Spleen (tissue), 11 donors: Measurements from ENCODE around the gene AGTPBP1. TPM values are rescaled to one million over a fixed set of nuclear protein-coding genes. Genes with fewer than 3 reads are reported as not detected.
A peak's percentile ranks its signal among the peaks of the same experiment; 100 is the strongest.

Source experiments
- DNase-seq: peaks from one replicate; pipeline ENCODE4 v3.0.0-alpha.2; 2020
- H3K27ac ChIP-seq, 8 donors: fragments of 200-600 bp; sonication (generic) in 7 of 8; 1 replicate in 4 of 8; 2 replicates in 4 of 8; pipeline versions ENCODE4 v1.5.0 to v1.8.0; 2016 to 2021; ENCODE audit warnings: inconsistent platforms in 4 of 8, mild to moderate bottlenecking in 4 of 8, moderate library complexity in 1 of 8
- H3K27me3 ChIP-seq, 7 donors: fragments of 200-600 bp; sonication (generic) in 6 of 7; replicated peaks in 1 of 7; 1 replicate in 4 of 7; 2 replicates in 3 of 7; pipeline versions ENCODE4 v1.5.0 to v1.8.0; 2016 to 2021; ENCODE audit warnings: inconsistent platforms in 3 of 7, mild to moderate bottlenecking in 1 of 7
- H3K36me3 ChIP-seq, 6 donors: fragments of 200-600 bp; sonication (generic) in 5 of 6; 1 replicate in 4 of 6; 2 replicates in 2 of 6; pipeline versions ENCODE4 v1.5.0 to v1.8.0; 2016 to 2021; ENCODE audit warnings: inconsistent platforms in 2 of 6
- H3K4me1 ChIP-seq, 6 donors: fragments of 200-600 bp; sonication (generic) in 5 of 6; 1 replicate in 3 of 6; 2 replicates in 3 of 6; pipeline versions ENCODE4 v1.5.0 to v1.8.0; 2016 to 2021; ENCODE audit warnings: inconsistent platforms in 3 of 6
- H3K4me3 ChIP-seq, 8 donors: fragments of 200-600 bp; sonication (generic) in 7 of 8; 1 replicate in 4 of 8; 2 replicates in 4 of 8; pipeline versions ENCODE4 v1.5.0 to v1.8.0; 2016 to 2021; ENCODE audit warnings: inconsistent platforms in 4 of 8, mild to moderate bottlenecking in 4 of 8, moderate library complexity in 2 of 8
- H3K9me3 ChIP-seq, 8 donors: fragments of 200-600 bp; sonication (generic) in 7 of 8; 1 replicate in 4 of 8; 2 replicates in 4 of 8; pipeline versions ENCODE4 v1.5.0 to v1.8.0; 2016 to 2021; ENCODE audit warnings: inconsistent platforms in 4 of 8
- POLR2A ChIP-seq, 3 donors: fragments of 450-650 bp; IDR thresholded peaks; one replicate each; pipeline ENCODE4 v1.5.1; 2017; ENCODE audit warnings: antibody characterized with exemption in 3 of 3, mild to moderate bottlenecking in 1 of 3
- POLR2AphosphoS5 ChIP-seq, 3 donors: sonication (generic); formaldehyde crosslinking; IDR thresholded peaks; one replicate each; pipeline ENCODE4 v1.5.1; 2017; ENCODE audit warnings: antibody characterized with exemption in 3 of 3
- WGBS, 5 donors: extraction: QIAGEN DNeasy Blood & Tissue Kit in 3 of 5; methylation state at CpG; one replicate each; pipeline versions ENCODE4 v1.1.5 to v1.1.7; 2013 to 2018; 5-methylcytosine and 5-hydroxymethylcytosine counted together
- intact Hi-C: fragments of 100-400 bp; cut with DNase I; formaldehyde crosslinking; loops from one replicate; pipeline ENCODE4 v1.15.0; 2023; ENCODE audit warnings: low total_unique reads
- polyA plus RNA-seq, 3 donors: library from polyadenylated mRNA; stranded (reverse); fragments of 200-250 nt; gene quantifications; one replicate each; pipeline ENCODE4 v1.2.1, GENCODE V29; 2013
- total RNA-seq, 7 donors: library from RNA; depleted of rRNA in 3 of 7; stranded (reverse); fragments of >200 nt in 3 of 7; fragmentation: NEBNext Ultra II Directional in 4 of 7; extraction: Animal tissue kit (Norgen Biotek cat#: 25700) in 4 of 7; gene quantifications; one replicate each; pipeline versions ENCODE4 v1.1.0 to v1.2.1, GENCODE V29; 2016 to 2021
- TF ChIP-seq, protein P1 (sequence below), 11 experiments: fragments of 200-600 bp in 7 of 11; fragments of 450-650 bp in 4 of 11; sonication (generic) in 4 of 11; IDR thresholded peaks in 8 of 11; conservative IDR thresholded peaks in 3 of 11; 1 replicate in 7 of 11; 2 replicates in 4 of 11; pipeline versions ENCODE4 v1.4.0 to v1.8.0; 2016 to 2021; ENCODE audit warnings: antibody characterized with exemption in 11 of 11, inconsistent platforms in 4 of 11, mild to moderate bottlenecking in 1 of 11
- donor health status: healthy with polysubstance abuse.
- donor health status: DM: no; HTN: no; CAD: no; lungs with moderate emphysema.
- donor health status: DM: no; HTN: no; CAD: no.
- donor health status: Bipolar disorder and iron deficiency.
- donor health status: healthy.
- donor health status: DM: no; HTN: no; CAD: no.
- donor health status: DM: yes; HTN: yes; CAD: no.

The AGTPBP1 gene
- total and polyA plus RNA-seq, 10 donors: 5.3 to 83.6 (median 47.5) TPM

DNA sequence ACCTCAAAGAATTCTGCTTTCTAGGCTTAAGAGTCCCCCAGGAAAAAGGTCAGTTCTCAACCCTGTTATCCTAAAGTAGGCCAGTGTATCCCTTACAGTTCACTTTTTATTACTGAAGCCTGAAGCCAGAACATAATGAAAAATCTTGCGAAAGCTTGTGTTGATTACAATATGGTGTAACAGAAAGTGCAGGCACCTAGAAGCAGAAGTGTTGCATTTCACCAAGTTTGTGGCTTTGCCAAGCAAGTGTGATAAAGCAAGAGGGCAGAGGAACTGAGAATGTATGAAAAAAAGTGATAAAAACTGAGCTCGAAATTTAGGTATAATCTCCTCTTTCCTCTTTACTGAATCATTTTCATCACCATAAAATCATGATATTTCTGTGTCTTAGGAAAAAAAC, 26.2 kb downstream of the AGTPBP1 start:
- Histone ChIP-seq H3K36me3 (peaks cover 0 to 17% (median 0%) of the 10 kb centered on the region in 6 donors), H3K4me1 (peaks cover 0 to 52% (median 30%) of the 10 kb centered on the region in 6 donors), H3K27me3 (no peaks in the 10 kb centered on the region), H3K9me3 (peaks cover 0 to 4% (median 0%) of the 10 kb centered on the region in 8 donors), H3K27ac (peak overlapping the region in 7 of 8 donors; percentile 69 to 89 (median 84)), H3K4me3 (peak overlapping the region in 1 of 8 donors; percentile 13)
- intact Hi-C loops: no loop called here
- TF ChIP-seq POLR2AphosphoS5 (IDR thresholded peaks at IDR 0.05): peak in 1 of 3 donors; percentile 46
- TF ChIP-seq, protein P1, sequence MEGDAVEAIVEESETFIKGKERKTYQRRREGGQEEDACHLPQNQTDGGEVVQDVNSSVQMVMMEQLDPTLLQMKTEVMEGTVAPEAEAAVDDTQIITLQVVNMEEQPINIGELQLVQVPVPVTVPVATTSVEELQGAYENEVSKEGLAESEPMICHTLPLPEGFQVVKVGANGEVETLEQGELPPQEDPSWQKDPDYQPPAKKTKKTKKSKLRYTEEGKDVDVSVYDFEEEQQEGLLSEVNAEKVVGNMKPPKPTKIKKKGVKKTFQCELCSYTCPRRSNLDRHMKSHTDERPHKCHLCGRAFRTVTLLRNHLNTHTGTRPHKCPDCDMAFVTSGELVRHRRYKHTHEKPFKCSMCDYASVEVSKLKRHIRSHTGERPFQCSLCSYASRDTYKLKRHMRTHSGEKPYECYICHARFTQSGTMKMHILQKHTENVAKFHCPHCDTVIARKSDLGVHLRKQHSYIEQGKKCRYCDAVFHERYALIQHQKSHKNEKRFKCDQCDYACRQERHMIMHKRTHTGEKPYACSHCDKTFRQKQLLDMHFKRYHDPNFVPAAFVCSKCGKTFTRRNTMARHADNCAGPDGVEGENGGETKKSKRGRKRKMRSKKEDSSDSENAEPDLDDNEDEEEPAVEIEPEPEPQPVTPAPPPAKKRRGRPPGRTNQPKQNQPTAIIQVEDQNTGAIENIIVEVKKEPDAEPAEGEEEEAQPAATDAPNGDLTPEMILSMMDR (IDR thresholded peaks at IDR 0.05 in 8 of 11, conservative IDR thresholded peaks at IDR 0.05 in 3 of 11): no peak
- no peak for TF ChIP-seq POLR2A (IDR thresholded peaks at IDR 0.05)
- no peak for DNase-seq
- WGBS, 5 donors: 18 to 40% (median 23%) methylated on average over 2 of the region's 2 CpGs

GRCh38 chr9:85713897-85714296, 27.9 kb downstream of the AGTPBP1 start:
- no peak for DNase-seq
- WGBS, 5 donors: 74 to 88% (median 86%) methylated on average over 2 of the region's 2 CpGs
- H3K36me3 ChIP-seq: peaks cover 0 to 29% (median 0%) of the 10 kb centered on the region in 6 donors
- peak overlapping the region in 3 of 8 donors; percentile 36 to 89 (median 87) for H3K27ac ChIP-seq
- TF ChIP-seq POLR2AphosphoS5 (IDR thresholded peaks at IDR 0.05) (no peak), POLR2A (IDR thresholded peaks at IDR 0.05) (no peak)
- TF ChIP-seq, protein P1 (IDR thresholded peaks at IDR 0.05 in 8 of 11, conservative IDR thresholded peaks at IDR 0.05 in 3 of 11): no peak
- H3K27me3 ChIP-seq: no peaks in the 10 kb centered on the region
- H3K4me3 ChIP-seq: no peak overlapping the region
- H3K4me1 ChIP-seq: peaks cover 0 to 52% (median 30%) of the 10 kb centered on the region in 6 donors
- intact Hi-C loops: no loop called here
- peaks cover 0 to 15% (median 10%) of the 10 kb centered on the region in 8 donors for H3K9me3 ChIP-seq

- Histone ChIP-seq H3K27ac (no peak overlapping the region), H3K36me3 (peaks cover 0 to 16% (median 0%) of the 10 kb centered on the region in 6 donors), H3K27me3 (no peaks in the 10 kb centered on the region), H3K9me3 (peaks cover 0 to 17% (median 14%) of the 10 kb centered on the region in 8 donors), H3K4me3 (no peak overlapping the region), H3K4me1 (peaks cover 0 to 54% (median 7%) of the 10 kb centered on the region in 6 donors)
- DNase-seq: no peak
- intact Hi-C loops: no loop called here
- 92 to 98% (median 96%) methylated on average over 2 of the region's 2 CpGs for WGBS, 5 donors
- no peak for TF ChIP-seq POLR2A (IDR thresholded peaks at IDR 0.05)
- TF ChIP-seq POLR2AphosphoS5 (IDR thresholded peaks at IDR 0.05): no peak
- TF ChIP-seq, protein P1 (IDR thresholded peaks at IDR 0.05 in 8 of 11, conservative IDR thresholded peaks at IDR 0.05 in 3 of 11): no peak
Observed at GRCh38 chr9:85704744-85705143, 37.0 kb downstream of the AGTPBP1 start.

DNA sequence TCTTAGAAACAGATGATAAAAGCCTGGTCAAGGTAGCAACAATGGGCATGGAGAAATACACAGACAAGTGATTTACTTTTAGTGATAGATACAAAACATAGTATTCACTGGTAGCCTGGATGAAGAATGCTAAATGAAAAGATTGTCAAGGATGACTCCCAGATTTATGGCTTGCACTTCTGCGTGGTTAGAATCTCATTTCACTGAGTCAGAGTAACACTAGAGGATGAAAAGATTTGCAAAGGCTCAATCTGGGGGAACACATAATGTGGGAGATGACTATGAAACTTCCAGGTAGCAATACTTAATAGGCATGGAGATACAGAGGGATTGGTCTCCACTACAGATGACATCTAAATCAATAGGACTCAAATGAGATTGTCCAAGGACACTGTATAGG, 38.4 kb downstream of the AGTPBP1 start:
- peak overlapping the region in 1 of 8 donors; percentile 15 for H3K27ac ChIP-seq
- H3K4me1 ChIP-seq: peaks cover 0 to 65% (median 7%) of the 10 kb centered on the region in 6 donors
- WGBS, 5 donors: 84 to 100% (median 97%) methylated on average over 1 of the region's 1 CpG
- DNase-seq: no peak
- intact Hi-C loops: no loop called here
- H3K9me3 ChIP-seq: peaks cover 0 to 3% (median under 1%) of the 10 kb centered on the region in 8 donors
- H3K4me3 ChIP-seq: no peak overlapping the region
- TF ChIP-seq, protein P1 (IDR thresholded peaks at IDR 0.05 in 8 of 11, conservative IDR thresholded peaks at IDR 0.05 in 3 of 11): no peak
- no peak for TF ChIP-seq POLR2A (IDR thresholded peaks at IDR 0.05)
- no peak for TF ChIP-seq POLR2AphosphoS5 (IDR thresholded peaks at IDR 0.05)
- peaks cover 0 to 4% (median 0%) of the 10 kb centered on the region in 6 donors for H3K36me3 ChIP-seq
- H3K27me3 ChIP-seq: no peaks in the 10 kb centered on the region
